ENCODE measurements around the gene MRPL38.

DNA sequence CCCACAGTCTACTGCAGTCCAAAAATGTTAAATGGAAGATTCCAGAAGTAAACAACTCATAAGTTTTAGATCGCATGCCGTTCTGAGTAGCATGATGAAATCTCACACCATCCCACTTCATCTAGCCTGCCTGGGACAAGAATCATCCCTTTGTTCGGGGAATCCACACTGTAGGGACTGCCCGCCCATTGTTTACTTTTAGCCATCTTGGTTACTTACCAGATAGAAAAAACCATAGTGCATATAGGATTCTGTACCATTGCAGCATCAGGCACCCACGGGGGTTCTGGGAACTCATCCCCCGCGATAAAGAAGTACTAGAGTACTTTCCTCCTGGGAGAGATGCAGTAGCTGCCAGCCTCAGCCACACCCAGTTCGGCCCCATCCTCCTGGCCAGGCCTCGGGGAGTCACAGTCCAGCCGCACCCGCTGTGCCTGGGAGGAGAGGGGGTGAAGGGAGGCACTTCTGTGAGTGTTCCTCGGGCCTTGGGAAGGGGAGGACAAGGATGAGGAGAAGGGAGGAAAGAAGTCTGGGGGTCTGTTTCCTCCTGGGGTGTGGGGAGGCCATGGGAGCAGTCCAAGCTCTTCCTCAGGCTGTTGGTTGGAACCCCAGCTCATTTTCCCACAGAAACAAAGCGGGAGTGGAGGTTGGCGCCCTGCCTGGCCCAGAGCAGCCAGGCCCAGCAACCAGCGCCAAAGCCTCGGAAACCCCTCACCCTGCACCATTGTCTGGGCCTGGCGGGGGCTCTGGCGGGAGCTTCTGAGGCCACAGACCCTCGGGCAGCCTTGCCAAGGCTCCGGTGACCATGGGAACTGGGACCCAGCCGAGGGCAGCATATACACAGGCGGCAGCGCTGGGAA is 35.2 kb downstream of the MRPL38 start:
- TF ChIP-seq, protein P1, sequence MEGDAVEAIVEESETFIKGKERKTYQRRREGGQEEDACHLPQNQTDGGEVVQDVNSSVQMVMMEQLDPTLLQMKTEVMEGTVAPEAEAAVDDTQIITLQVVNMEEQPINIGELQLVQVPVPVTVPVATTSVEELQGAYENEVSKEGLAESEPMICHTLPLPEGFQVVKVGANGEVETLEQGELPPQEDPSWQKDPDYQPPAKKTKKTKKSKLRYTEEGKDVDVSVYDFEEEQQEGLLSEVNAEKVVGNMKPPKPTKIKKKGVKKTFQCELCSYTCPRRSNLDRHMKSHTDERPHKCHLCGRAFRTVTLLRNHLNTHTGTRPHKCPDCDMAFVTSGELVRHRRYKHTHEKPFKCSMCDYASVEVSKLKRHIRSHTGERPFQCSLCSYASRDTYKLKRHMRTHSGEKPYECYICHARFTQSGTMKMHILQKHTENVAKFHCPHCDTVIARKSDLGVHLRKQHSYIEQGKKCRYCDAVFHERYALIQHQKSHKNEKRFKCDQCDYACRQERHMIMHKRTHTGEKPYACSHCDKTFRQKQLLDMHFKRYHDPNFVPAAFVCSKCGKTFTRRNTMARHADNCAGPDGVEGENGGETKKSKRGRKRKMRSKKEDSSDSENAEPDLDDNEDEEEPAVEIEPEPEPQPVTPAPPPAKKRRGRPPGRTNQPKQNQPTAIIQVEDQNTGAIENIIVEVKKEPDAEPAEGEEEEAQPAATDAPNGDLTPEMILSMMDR (IDR thresholded peaks at IDR 0.05; ENCODE audit: control extremely low read depth in 1 of 3, insufficient read depth in 1 of 3, low read depth in 1 of 3, low read length in 3 of 3): no peak
- TF ChIP-seq POLR2A (IDR thresholded peaks at IDR 0.05; ENCODE audit: control extremely low read depth in 1 of 2, low read depth in 2 of 2, low read length in 2 of 2): no peak
- no peak for TF ChIP-seq MAX (IDR thresholded peaks at IDR 0.05)
- TF ChIP-seq ATF3 (IDR thresholded peaks at IDR 0.05; ENCODE audit: insufficient read depth, low read depth, low read length): no peak
- no peak for TF ChIP-seq CREB1 (IDR thresholded peaks at IDR 0.05)
- TF ChIP-seq TBP (IDR thresholded peaks at IDR 0.05; ENCODE audit: low read depth, low read length): no peak
- TF ChIP-seq CEBPB (IDR thresholded peaks at IDR 0.05; ENCODE audit: low read depth, low read length): no peak
- TF ChIP-seq RAD21 (IDR thresholded peaks at IDR 0.05 in 1 of 2, conservative IDR thresholded peaks at IDR 0.05 in 1 of 2; ENCODE audit: low read depth in 2 of 2, low read length in 2 of 2): no peak
- TF ChIP-seq EGR1 (IDR thresholded peaks at IDR 0.05; ENCODE audit: borderline replicate concordance, low read depth, low read length): no peak
